H1 (cell line): ENCODE measurements around the gene UBE2B. TPM values are rescaled to one million over a fixed set of nuclear protein-coding genes. Genes with fewer than 3 reads are reported as not detected.

Source experiments
- ASH2L ChIP-seq: fragments of 200-600, 300-600 bp; sonication (generic); IDR thresholded peaks from one replicate; pipeline ENCODE4 v1.7.1; 2017; ENCODE audit warnings: low read length
- CREB1 ChIP-seq: IDR thresholded peaks from 2 replicates; pipeline ENCODE4 v1.6.1; 2012; ENCODE audit warnings: inconsistent platforms
- CTBP2 ChIP-seq: IDR thresholded peaks from 2 replicates; pipeline ENCODE4 v1.7.0; 2011; ENCODE audit warnings: borderline replicate concordance, mild to moderate bottlenecking, moderate library complexity, mixed read lengths, low read length; ENCODE audit not compliant: insufficient read depth, insufficient read length
- POU5F1 ChIP-seq: IDR thresholded peaks from 2 replicates; pipeline ENCODE4 v1.6.1; 2011; ENCODE audit warnings: low read depth, mild to moderate bottlenecking, low read length, moderate library complexity
- SRF ChIP-seq: IDR thresholded peaks from 2 replicates; pipeline ENCODE4 v1.6.1; 2011; ENCODE audit warnings: mild to moderate bottlenecking, low read depth, low read length, moderate library complexity
- polyA plus RNA-seq, 7 experiments: library from polyadenylated mRNA; depleted of rRNA in 3 of 7; stranded (reverse) in 5 of 7; unstranded in 2 of 7; fragments of >200 nt in 5 of 7; fragments of 200-250 nt in 2 of 7; gene quantifications; 1 replicate in 5 of 7; 2 replicates in 1 of 7; 4 replicates in 1 of 7; pipeline versions ENCODE4 v1.2.1 to v1.2.3, GENCODE V29; 2011 to 2013; ENCODE audit warnings: missing spikeins in 2 of 7, mixed read lengths in 2 of 7
- total RNA-seq: library from RNA; stranded (reverse); fragmentation: NEBNext Ultra II Directional; extraction: Animal tissue kit (Norgen Biotek cat#: 25700); gene quantifications from 2 replicates; pipeline ENCODE4 v1.2.1, GENCODE V29; 2021

Gene UBE2B
- total and polyA plus RNA-seq, 2 of the 8 experiments (the other 6 are each of a cell fraction or from before 2014, with no cell fraction given): 15.9 to 46.8 TPM

DNA sequence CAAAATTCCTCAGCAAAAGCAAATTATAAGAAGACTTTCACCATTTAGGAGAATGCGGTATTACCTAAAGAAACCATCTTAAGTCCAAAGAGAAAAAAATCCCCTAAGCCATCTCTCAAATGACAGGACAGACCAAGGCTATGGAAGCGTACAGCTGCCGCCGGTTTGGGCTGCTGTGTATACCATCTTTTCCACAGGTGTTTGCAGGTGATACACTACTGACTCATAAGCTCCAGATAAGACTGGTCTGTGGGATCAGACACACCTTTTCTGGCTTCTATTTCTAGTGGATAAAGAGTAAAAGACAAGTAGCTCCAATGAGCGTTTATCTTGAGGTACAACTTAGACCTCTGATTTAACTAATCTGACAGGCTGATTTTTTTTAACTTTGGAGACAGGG lies 32.6 kb downstream of the UBE2B start (continued):
- no peak for TF ChIP-seq CREB1
- no peak for TF ChIP-seq POU5F1
- TF ChIP-seq CTBP2: no peak
- no peak for TF ChIP-seq SRF
- TF ChIP-seq ASH2L: no peak
